Measurements from ENCODE around the gene CFAP92.

The CFAP92 gene

GRCh38 chr3:128945041-128945877 is 48.6 kb downstream of the CFAP92 start:
- Histone ChIP-seq H3K9me3 (ENCODE audit: severe bottlenecking) (no peaks in the 10 kb centered on the region), H3K4me3 (ENCODE audit: severe bottlenecking) (no peak overlapping the region), H3K36me3 (ENCODE audit: low read depth) (no peaks in the 10 kb centered on the region), H3K27ac (ENCODE audit: poor library complexity, severe bottlenecking) (no peak overlapping the region), H3K27me3 (ENCODE audit: insufficient read depth, poor library complexity, severe bottlenecking) (no peaks in the 10 kb centered on the region), H3K4me1 (ENCODE audit: insufficient read depth, poor library complexity, severe bottlenecking) (no peaks in the 10 kb centered on the region)
- ATAC-seq (ENCODE audit: low read depth) (no peak), DNase-seq (ENCODE audit: low spot score) (no peak)
- TF ChIP-seq, protein P1, sequence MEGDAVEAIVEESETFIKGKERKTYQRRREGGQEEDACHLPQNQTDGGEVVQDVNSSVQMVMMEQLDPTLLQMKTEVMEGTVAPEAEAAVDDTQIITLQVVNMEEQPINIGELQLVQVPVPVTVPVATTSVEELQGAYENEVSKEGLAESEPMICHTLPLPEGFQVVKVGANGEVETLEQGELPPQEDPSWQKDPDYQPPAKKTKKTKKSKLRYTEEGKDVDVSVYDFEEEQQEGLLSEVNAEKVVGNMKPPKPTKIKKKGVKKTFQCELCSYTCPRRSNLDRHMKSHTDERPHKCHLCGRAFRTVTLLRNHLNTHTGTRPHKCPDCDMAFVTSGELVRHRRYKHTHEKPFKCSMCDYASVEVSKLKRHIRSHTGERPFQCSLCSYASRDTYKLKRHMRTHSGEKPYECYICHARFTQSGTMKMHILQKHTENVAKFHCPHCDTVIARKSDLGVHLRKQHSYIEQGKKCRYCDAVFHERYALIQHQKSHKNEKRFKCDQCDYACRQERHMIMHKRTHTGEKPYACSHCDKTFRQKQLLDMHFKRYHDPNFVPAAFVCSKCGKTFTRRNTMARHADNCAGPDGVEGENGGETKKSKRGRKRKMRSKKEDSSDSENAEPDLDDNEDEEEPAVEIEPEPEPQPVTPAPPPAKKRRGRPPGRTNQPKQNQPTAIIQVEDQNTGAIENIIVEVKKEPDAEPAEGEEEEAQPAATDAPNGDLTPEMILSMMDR (IDR thresholded peaks at IDR 0.05; ENCODE audit: poor library complexity, severe bottlenecking): no peak

- Histone ChIP-seq H3K27me3 (ENCODE audit: insufficient read depth, poor library complexity, severe bottlenecking) (no peaks in the 10 kb centered on the region), H3K4me1 (ENCODE audit: insufficient read depth, poor library complexity, severe bottlenecking) (no peaks in the 10 kb centered on the region), H3K27ac (ENCODE audit: poor library complexity, severe bottlenecking) (no peak overlapping the region), H3K9me3 (ENCODE audit: severe bottlenecking) (no peaks in the 10 kb centered on the region), H3K36me3 (ENCODE audit: low read depth) (no peaks in the 10 kb centered on the region), H3K4me3 (ENCODE audit: severe bottlenecking) (no peak overlapping the region)
- ATAC-seq (ENCODE audit: low read depth): peak; percentile 63
- TF ChIP-seq, protein P1 (IDR thresholded peaks at IDR 0.05; ENCODE audit: poor library complexity, severe bottlenecking): no peak
- no peak for DNase-seq (ENCODE audit: low spot score)
Observed at GRCh38 chr3:128942161-128942952, 51.5 kb downstream of the CFAP92 start.

- no peak for ATAC-seq (ENCODE audit: low read depth)
- DNase-seq (ENCODE audit: low spot score): no peak
- Histone ChIP-seq H3K9me3 (ENCODE audit: severe bottlenecking) (no peaks in the 10 kb centered on the region), H3K36me3 (ENCODE audit: low read depth) (no peaks in the 10 kb centered on the region), H3K27ac (ENCODE audit: poor library complexity, severe bottlenecking) (no peak overlapping the region), H3K4me3 (ENCODE audit: severe bottlenecking) (no peak overlapping the region), H3K4me1 (ENCODE audit: insufficient read depth, poor library complexity, severe bottlenecking) (no peaks in the 10 kb centered on the region), H3K27me3 (ENCODE audit: insufficient read depth, poor library complexity, severe bottlenecking) (no peaks in the 10 kb centered on the region)
- TF ChIP-seq, protein P1 (IDR thresholded peaks at IDR 0.05; ENCODE audit: poor library complexity, severe bottlenecking): no peak
Observed at GRCh38 chr3:128940252-128940651, 53.6 kb downstream of the CFAP92 start.

DNA sequence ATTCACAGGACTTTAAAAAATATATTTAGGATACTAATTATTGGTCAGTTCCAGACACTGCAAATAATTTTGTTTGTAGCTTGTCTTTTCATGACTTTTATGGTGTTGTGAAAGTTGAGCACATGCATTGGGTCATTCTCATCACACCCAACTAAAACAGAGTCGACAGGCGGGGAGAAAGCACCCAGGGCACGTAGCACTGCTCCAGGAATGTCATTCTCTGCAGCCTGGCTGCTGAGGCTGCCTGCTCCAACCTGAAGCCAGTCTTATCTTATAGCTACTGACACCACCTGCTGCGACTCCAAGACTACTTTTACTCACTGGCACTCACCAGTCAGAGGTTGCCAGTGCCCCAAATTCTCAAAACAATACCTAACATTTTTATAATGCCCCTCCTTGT is 57.5 kb downstream of the CFAP92 start:
- H3K4me1 ChIP-seq (ENCODE audit: insufficient read depth, poor library complexity, severe bottlenecking): no peaks in the 10 kb centered on the region
- H3K27ac ChIP-seq (ENCODE audit: poor library complexity, severe bottlenecking): no peak overlapping the region
- ATAC-seq (ENCODE audit: low read depth): no peak
- H3K9me3 ChIP-seq (ENCODE audit: severe bottlenecking): no peaks in the 10 kb centered on the region
- H3K27me3 ChIP-seq (ENCODE audit: insufficient read depth, poor library complexity, severe bottlenecking): no peaks in the 10 kb centered on the region
- no peak overlapping the region for H3K4me3 ChIP-seq (ENCODE audit: severe bottlenecking)
- no peak for DNase-seq (ENCODE audit: low spot score)
- H3K36me3 ChIP-seq (ENCODE audit: low read depth): no peaks in the 10 kb centered on the region
- TF ChIP-seq, protein P1 (IDR thresholded peaks at IDR 0.05; ENCODE audit: poor library complexity, severe bottlenecking): no peak

Data from RWPE2 (cell line).